Endothelial cell of hepatic sinusoid (primary cell): ENCODE data around the gene ETV3L.

ENCODE experiments used
- in situ Hi-C: cut with HindIII; loops from 2 replicates; pipeline ENCODE4 v1.10.0; 2017; ENCODE audit warnings: low sequenced_read_pairs

ETV3L gene

DNA sequence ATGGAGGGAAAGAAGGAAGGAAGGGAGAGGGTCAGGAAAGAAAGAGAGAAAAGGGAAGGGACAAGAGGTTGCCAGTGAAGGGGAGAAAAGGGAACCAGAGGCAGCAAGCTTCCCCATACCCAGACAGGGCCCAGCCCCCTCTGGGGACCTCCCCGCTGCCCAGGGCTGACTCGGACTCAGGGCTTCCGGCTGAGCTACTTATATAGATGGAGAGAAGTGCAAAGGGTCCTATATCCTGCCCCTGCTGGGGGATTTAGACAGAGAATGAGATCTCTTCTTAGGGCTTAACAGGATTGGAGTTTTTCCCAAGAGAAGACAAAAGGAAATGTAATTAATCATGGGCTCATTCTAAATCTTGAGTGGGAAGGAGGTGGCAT, at the start of gene ETV3L:
Gene ETV3L (minus strand): TSS at position 176 of the 377 bp plus-strand sequence. CDS start 285 bp downstream, outside the sequence.
- in situ Hi-C loops = loop anchor here (5.0 kb wide), 1 partner anchor 48 kb away; no protein-coding TSS in a partner anchor

GRCh38 chr1:157147906-157148700, 48.5 kb upstream of the ETV3L start:
- in situ Hi-C loops = loop anchor here (5.0 kb wide), 1 partner anchor 46 kb away; no protein-coding TSS in a partner anchor

GRCh38 chr1:157147037-157147436, 47.4 kb upstream of the ETV3L start:
- in situ Hi-C loops = loop anchor here (5.0 kb wide), 1 partner anchor 45 kb away; no protein-coding TSS in a partner anchor

DNA sequence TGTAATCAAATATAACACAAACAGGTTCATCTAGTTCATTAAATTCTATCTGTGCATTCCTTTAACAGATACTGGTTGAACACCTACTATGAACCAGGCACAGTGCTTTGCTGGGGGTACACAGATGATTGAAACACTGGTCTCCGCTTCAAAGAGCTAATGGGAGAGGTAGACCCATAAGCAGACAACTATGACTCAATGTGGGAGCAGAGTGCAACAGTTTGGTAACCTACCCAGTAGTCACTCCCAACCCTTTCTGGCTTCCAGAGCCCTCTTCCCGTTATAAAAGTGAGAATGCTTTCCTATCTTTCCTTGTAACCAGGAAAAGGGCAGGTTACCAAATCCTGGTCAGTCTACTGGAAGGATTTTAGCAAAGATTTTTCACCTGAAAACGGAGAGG, 46.6 kb upstream of the ETV3L start:
- in situ Hi-C loops = loop anchor here (5.0 kb wide), 1 partner anchor 44 kb away; no protein-coding TSS in a partner anchor

GRCh38 chr1:157145076-157145475, 45.5 kb upstream of the ETV3L start:
- in situ Hi-C loops = loop anchor here (5.0 kb wide), 1 partner anchor 43 kb away; no protein-coding TSS in a partner anchor

DNA sequence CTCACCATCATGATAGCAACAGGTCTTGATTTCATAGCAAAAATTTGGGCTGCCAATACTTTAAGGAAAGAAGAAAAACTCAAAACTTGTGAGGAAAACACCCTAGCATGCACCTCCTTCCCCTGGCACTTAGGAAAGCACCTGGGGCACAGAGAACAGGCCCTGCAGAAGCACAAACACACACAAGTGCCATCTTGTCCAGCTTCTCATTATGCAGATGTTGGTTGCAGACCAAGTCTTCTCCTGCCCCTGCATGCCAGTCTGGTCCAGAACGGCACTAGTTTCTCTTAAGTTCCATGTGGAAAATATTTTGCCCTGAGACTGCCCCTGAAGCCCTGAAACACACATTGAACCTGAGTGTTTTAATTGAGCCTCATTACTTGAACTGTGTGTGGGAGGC, 44.9 kb upstream of the ETV3L start:
- in situ Hi-C loops = no loop called here

- in situ Hi-C loops = no loop called here
Observed at GRCh38 chr1:157142765-157143423, 43.3 kb upstream of the ETV3L start.

GRCh38 chr1:157142201-157142600, 42.6 kb upstream of the ETV3L start:
- in situ Hi-C loops = no loop called here

GRCh38 chr1:157141212-157141855, 41.7 kb upstream of the ETV3L start:
- in situ Hi-C loops = no loop called here

DNA sequence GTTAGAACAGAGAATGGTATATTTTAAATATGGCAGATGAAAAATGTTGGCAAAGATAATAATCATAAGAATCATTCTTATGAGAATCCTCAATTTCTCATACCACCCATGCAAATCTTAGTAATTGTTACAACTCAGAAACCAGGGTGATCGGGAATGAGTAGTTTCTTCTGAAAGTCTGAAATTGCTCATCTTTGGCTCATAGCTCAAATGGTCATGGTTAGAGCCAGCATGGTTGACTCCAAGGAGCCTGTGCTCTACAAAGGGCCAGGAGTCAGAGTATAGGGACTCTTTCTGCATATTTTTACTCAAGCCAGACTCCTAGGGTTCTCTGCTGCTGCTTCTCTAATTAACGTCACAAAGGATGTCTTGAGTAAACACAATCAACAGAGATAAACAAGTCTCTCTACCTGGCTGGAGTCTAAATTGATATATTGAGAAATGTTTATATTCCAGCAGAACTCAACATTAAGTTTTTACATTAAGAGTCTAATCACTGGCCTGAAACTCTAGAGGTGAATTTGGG, 40.5 kb upstream of the ETV3L start:
- in situ Hi-C loops = no loop called here

DNA sequence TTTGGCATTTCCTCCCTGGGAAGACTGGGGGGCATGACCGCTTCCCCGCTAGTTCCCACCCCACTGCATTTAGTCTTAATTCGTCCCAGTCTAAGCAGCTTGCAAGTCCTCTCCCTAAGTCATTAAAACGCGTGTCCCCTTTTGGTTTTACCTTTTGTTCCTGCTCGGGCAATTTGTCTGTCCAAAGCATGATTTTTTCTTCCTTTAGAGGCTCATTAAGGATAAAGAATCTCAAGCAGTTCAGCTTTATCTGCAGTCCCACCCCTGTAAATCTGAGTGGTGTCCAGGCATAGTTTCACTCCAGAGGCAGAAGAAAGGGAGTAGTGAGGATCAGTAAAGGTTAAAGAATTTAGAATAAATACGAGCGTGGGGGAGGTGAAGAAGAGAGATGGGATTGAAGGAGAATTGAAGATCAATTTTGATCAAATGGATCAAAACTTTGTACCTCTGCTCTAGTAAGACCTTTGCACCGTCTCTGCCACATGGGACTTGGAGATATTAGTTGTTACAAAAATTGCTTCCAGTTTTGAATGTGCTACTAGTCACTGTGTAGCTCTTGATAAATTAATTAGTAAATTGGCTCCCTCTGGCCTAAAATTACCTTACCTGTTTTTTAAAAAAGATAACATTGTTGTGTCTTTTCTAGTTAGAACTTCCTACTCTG, 39.6 kb upstream of the ETV3L start:
- in situ Hi-C loops = no loop called here

DNA sequence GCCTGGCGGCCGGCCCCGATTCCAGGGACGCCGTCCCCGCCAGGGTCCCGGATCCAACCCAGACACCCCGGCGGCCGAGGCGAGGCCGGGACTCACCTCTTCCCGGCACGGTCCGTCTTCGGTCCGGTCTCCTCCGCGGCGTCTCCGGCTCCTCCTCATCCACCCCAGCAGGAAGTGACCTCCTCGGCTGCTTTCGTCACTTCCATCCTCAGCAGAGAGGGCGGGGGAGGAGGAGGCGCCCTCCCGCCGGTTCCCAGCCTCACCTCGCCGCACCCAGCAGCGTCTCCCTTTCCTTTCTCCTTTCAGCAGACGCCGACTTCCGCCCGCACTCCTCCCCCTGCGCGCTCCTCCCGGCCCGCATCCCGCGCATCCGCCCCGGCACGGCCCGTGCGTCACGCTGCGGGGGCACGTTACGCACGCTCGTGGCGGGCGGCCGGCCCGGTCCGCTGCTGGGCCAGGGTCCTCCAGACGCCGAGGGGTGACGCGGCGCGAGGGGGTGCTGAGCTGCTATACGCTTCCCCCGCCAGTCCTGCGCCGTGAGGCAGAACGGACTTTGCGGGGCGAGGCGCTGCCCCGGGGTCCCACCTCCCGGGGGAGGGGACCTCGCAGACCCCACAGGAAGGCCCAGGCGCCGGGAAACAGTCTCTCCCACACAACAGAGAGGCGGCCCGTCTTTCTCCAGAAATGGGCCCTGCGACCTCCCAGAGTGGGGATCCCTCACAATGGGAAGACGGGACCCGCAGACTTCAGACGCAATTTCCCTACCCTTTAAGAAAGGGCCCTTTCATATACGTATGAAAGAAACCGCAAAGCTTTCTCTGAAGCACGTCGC, 38.8 kb upstream of the ETV3L start, which contains the start of gene ETV3:
Gene ETV3 (minus strand): TSS at position 176 of the 832 bp plus-strand sequence. CDS start 2,043 bp downstream, outside the sequence.
- in situ Hi-C loops = no loop called here

- in situ Hi-C loops = no loop called here
Observed at GRCh38 chr1:157137408-157138219, 38.0 kb upstream of the ETV3L start.

DNA sequence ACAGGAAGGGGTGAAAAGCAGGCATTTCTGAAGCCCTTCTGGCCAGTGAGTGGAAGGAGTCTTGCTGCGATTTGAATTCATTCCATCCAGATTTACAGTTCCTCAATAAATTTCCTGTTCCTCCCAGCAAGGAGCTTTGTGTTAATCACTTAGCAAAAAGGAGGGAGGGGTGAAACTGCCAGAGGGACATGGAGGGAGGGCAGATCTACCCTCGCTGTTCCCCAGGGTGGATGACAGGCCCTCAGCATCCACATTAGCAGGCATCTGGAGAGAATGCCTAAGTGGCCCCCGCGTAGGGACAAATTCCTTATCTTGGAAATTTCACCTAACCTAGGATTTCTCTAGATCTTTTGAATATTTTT, 37.4 kb upstream of the ETV3L start:
- in situ Hi-C loops = no loop called here

- in situ Hi-C loops = no loop called here
Observed at GRCh38 chr1:157136133-157136532, 36.5 kb upstream of the ETV3L start.

DNA sequence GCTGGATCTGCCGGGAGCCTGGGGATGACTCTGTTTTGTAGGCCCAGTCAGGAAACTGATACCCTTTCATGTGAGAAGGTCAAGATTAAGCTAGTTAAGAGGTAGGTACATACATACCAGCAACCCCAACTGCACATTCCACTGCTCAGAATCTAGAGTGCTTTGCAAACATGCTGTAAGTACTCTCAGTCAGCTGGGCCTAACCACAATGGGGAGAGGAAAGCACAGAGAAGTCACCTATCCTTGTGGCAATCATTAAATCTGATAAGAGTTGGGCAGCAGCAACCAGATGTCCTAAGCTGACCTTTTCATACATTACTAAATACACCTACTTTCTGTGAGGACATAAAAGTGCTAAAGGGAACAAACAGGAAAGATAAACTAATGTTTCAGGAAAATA, 36.0 kb upstream of the ETV3L start:
- in situ Hi-C loops = no loop called here

GRCh38 chr1:157135070-157135469, 35.5 kb upstream of the ETV3L start:
- in situ Hi-C loops = no loop called here

DNA sequence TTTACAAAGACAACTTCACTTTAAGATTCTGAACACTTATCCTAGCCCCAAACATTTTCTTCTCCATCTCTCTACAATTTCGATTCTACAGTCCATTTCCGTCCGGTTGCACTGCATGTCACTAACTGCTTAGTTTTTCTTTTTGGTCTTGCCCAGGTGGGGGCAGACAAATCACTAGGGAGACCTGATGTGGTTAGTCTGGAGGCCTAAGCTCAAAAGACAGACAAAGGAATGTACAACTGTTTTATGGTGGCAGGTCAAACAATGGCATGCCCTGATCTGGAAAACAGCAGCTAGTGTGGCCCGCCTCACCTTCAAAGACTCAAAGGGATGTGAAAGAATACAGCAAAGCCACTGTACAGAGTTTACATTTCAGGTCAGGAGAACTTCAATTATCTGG, 34.8 kb upstream of the ETV3L start:
- in situ Hi-C loops = no loop called here

- in situ Hi-C loops = no loop called here
Observed at GRCh38 chr1:157133426-157133825, 33.8 kb upstream of the ETV3L start.
